HFFc6 (cell line): ENCODE measurements around the gene KCTD21. TPM values are rescaled to one million over a fixed set of nuclear protein-coding genes. Genes with fewer than 3 reads are reported as not detected.

ENCODE experiments used
- DNase-seq: peaks from one replicate; pipeline ENCODE4 v3.0.0-alpha.2; 2018
- H3K27ac Mint-ChIP-seq: 2 replicates; pipeline ENCODE4 v1.8.0; 2020; ENCODE audit warnings: mild to moderate bottlenecking, mixed read lengths
- H3K27me3 Mint-ChIP-seq: 2 replicates; pipeline ENCODE4 v1.8.0; 2021; ENCODE audit warnings: mild to moderate bottlenecking, moderate library complexity, mixed read lengths; ENCODE audit not compliant: insufficient read depth
- H3K36me3 Mint-ChIP-seq: 2 replicates; pipeline ENCODE4 v1.8.0; 2021; ENCODE audit warnings: low read depth, mixed read lengths
- H3K4me1 Mint-ChIP-seq: 2 replicates; pipeline ENCODE4 v1.8.0; 2020; ENCODE audit warnings: low read depth, mixed read lengths
- H3K4me3 Mint-ChIP-seq: 2 replicates; pipeline ENCODE4 v1.8.0; 2020; ENCODE audit warnings: mild to moderate bottlenecking, moderate library complexity, mixed read lengths
- H3K9me3 Mint-ChIP-seq: 2 replicates; pipeline ENCODE4 v1.8.0; 2020; ENCODE audit warnings: mild to moderate bottlenecking, mixed read lengths
- total RNA-seq, 6 experiments: library from RNA; stranded (reverse); fragmentation: NEBNext Ultra II Directional; extraction: Animal tissue kit (Norgen Biotek cat#: 25700); gene quantifications; 2 replicates in 1 of 6; 3 replicates in 5 of 6; pipeline ENCODE4 v1.2.3, GENCODE V29; 2021
- TF ChIP-seq, protein P1 (sequence below): fragments of 200-600 bp; sonication (generic); IDR thresholded peaks from 2 replicates; pipeline ENCODE4 v1.5.0; 2021; ENCODE audit warnings: antibody characterized with exemption, mild to moderate bottlenecking

The KCTD21 gene
- total RNA-seq, 6 experiments from 2014 or later: 10.4 to 15.7 (median 12.6) TPM

DNA sequence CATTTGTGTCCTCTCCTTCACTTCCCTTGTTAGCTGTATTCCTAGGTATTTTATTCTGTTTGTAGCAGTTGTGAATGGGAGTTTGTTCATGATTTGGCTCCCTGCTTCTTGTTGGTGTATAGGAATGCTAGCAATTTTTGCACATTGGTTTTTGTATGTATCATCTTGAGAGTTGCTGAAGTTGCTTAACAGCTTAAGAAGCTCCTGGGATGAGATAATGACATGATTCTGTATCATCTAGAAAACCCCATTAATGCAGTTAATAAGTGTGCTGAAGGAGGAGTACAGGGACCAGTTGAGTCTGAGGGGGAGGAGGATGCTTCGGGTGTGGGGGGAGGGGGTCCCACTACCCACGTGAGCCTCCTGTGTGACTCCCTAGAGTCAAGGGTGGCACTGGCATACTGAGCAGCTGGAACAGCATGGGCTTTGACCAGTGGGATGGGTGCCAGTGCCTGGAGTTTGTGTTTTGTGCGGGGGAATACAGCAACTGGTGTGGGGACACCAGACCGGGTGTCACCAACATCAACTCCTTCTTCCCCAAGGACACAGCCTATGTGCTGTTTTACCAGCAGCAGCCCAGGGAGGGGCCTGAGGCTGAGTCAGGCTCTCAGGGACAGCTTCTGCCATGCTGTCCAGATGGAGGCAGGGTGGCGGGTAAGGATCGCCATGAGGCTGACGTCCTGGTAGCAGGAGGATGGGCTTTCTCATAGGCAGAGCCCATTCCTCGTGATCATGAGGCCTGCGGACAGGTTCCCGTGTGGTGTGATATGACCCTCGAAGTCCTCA lies 24.4 kb upstream of the KCTD21 start:
- Mint-ChIP-seq H3K4me1 (peaks cover 30% of the 10 kb centered on the region), H3K36me3 (peaks cover 40% of the 10 kb centered on the region), H3K27ac (no peak overlapping the region), H3K27me3 (0 out of 2 replicates have a peak, but pooled peaks cover 2% of the 10 kb centered on the region), H3K9me3 (no peaks in the 10 kb centered on the region), H3K4me3 (no peak overlapping the region)
- TF ChIP-seq, protein P1, sequence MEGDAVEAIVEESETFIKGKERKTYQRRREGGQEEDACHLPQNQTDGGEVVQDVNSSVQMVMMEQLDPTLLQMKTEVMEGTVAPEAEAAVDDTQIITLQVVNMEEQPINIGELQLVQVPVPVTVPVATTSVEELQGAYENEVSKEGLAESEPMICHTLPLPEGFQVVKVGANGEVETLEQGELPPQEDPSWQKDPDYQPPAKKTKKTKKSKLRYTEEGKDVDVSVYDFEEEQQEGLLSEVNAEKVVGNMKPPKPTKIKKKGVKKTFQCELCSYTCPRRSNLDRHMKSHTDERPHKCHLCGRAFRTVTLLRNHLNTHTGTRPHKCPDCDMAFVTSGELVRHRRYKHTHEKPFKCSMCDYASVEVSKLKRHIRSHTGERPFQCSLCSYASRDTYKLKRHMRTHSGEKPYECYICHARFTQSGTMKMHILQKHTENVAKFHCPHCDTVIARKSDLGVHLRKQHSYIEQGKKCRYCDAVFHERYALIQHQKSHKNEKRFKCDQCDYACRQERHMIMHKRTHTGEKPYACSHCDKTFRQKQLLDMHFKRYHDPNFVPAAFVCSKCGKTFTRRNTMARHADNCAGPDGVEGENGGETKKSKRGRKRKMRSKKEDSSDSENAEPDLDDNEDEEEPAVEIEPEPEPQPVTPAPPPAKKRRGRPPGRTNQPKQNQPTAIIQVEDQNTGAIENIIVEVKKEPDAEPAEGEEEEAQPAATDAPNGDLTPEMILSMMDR: no peak
- DNase-seq: peak; percentile 60

DNA sequence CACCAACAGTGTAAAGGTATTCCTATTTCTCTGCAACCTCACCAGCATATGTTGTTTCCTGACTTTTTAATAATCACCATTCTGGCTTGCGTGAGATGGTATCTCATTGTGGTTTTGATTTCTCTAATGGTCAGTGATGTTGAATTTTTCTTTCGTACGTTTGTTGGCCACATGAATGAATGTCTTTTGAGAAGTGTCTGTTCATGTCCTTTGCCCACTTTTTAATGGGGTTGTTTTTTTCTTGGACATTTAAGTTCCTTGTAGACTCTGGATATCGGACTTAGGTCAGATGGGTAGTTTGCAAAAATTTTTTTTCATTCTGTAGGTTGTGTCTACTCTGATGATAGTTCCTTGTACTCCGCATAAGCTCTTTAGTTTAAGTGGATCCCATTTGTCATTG lies 23.1 kb upstream of the KCTD21 start:
- 0 out of 2 replicates have a peak, but pooled peaks cover 2% of the 10 kb centered on the region for H3K27me3 Mint-ChIP-seq
- no peak overlapping the region for H3K4me3 Mint-ChIP-seq
- H3K27ac Mint-ChIP-seq: no peak overlapping the region
- peaks cover 34% of the 10 kb centered on the region for H3K36me3 Mint-ChIP-seq
- peaks cover 25% of the 10 kb centered on the region for H3K4me1 Mint-ChIP-seq
- TF ChIP-seq, protein P1: no peak
- DNase-seq: no peak
- no peaks in the 10 kb centered on the region for H3K9me3 Mint-ChIP-seq

DNA sequence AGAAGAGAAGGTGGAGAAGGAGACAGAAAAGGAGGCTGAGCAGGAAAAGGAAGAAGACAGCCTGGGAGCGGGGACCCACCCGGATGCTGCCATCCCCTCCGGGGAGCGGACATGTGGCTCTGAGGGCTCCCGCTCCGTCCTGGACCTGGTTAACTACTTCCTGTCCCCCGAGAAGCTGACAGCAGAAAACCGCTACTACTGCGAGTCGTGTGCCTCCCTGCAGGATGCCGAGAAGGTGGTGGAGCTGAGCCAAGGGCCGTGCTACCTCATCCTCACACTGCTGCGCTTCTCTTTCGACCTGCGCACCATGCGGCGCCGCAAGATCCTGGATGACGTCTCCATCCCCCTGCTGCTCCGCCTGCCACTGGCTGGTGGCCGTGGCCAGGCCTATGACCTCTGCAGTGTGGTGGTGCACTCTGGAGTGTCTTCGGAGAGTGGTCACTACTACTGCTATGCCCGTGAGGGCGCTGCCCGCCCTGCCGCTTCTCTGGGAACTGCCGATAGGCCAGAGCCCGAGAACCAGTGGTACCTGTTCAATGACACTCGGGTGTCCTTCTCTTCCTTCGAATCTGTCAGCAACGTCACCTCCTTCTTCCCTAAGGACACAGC lies 21.7 kb upstream of the KCTD21 start:
- DNase-seq: no peak
- Mint-ChIP-seq H3K4me1 (peaks cover 24% of the 10 kb centered on the region), H3K4me3 (no peak overlapping the region), H3K27ac (0 out of 2 replicates have a peak overlapping the region, but pooled peaks have one; percentile 38), H3K9me3 (no peaks in the 10 kb centered on the region), H3K27me3 (0 out of 2 replicates have a peak, but pooled peaks cover 2% of the 10 kb centered on the region), H3K36me3 (peaks cover 29% of the 10 kb centered on the region)
- TF ChIP-seq, protein P1: no peak

DNA sequence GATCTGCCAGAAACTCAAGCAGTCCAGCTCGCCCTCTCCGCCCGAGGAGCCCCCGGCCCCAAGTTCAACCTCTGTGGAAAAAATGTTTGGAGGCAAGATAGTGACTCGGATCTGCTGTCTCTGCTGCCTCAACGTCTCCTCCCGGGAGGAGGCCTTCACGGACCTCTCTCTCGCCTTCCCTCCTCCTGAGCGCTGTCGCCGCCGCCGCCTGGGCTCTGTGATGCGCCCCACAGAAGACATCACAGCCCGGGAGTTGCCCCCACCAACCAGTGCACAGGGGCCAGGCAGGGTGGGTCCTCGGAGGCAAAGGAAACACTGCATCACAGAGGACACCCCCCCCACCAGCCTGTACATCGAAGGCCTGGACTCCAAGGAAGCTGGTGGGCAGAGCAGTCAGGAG lies 21.1 kb upstream of the KCTD21 start:
- H3K27me3 Mint-ChIP-seq: 0 out of 2 replicates have a peak, but pooled peaks cover 2% of the 10 kb centered on the region
- TF ChIP-seq, protein P1: no peak
- H3K4me1 Mint-ChIP-seq: peaks cover 24% of the 10 kb centered on the region
- DNase-seq: no peak
- no peak overlapping the region for H3K4me3 Mint-ChIP-seq
- H3K27ac Mint-ChIP-seq: 0 out of 2 replicates have a peak overlapping the region, but pooled peaks have one; percentile 38
- peaks cover 27% of the 10 kb centered on the region for H3K36me3 Mint-ChIP-seq
- H3K9me3 Mint-ChIP-seq: no peaks in the 10 kb centered on the region

DNA sequence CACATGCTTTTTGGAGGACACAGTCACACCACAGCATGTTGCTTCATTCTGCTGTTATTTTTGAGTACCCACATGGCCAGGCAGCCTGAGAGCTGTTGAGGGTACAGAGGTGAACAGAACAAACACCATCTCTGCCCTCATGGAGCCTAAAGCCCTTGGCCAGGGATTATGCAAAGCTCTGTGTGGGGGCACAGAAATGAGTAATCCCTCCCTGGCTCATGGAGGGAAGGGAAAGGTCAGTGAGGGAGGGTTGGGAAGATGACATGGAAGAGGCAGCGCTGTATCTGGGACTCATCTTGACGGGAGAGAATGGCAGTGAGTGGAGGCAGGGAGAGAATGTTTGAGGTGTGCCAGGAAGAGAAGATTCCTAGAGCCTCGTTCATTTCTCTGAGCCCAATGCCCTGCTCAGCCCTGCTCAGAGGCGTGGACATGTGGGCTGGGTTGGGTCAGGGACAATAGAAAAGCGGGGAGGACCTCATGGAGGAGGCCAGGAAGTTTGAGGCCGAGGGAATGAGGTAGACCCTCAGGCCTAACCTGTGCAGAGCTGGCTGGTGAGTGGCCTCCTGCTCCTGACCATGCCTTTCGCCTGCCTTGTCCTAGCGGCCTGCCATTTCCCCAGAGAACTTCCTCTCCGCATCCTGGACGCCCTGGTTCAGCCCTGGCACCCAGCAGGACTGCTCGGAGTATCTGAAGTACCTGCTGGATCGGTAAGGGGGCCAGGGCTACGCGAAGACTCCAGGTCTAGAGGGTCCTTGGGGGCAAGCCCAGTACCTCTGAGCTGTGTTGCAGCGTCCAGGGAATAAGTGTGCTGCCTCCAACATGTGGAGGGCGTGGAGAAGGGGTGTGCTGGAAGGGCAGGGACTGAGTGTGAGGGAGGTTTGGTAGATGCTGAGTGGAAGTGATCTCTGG lies 20.1 kb upstream of the KCTD21 start:
- peaks cover 27% of the 10 kb centered on the region for H3K36me3 Mint-ChIP-seq
- H3K4me1 Mint-ChIP-seq: peaks cover 24% of the 10 kb centered on the region
- H3K9me3 Mint-ChIP-seq: no peaks in the 10 kb centered on the region
- no peak overlapping the region for H3K4me3 Mint-ChIP-seq
- H3K27ac Mint-ChIP-seq: no peak overlapping the region
- DNase-seq: peak; percentile 9
- TF ChIP-seq, protein P1: no peak
- 0 out of 2 replicates have a peak, but pooled peaks cover 2% of the 10 kb centered on the region for H3K27me3 Mint-ChIP-seq
